Subcutaneous adipose tissue (tissue), 4 donors: Measurements from ENCODE around the gene XPR1. TPM values are rescaled to one million over a fixed set of nuclear protein-coding genes. Genes with fewer than 3 reads are reported as not detected.

Source experiments
- total RNA-seq, 4 donors: library from RNA; depleted of rRNA; stranded (reverse); fragments of >200 nt; gene quantifications; one replicate each; pipeline ENCODE4 v1.1.0, GENCODE V29; 2016
- TF ChIP-seq, protein P1 (sequence below): fragments of 450-650 bp; IDR thresholded peaks from one replicate; pipeline ENCODE4 v1.5.1; 2016; ENCODE audit warnings: low read depth, mild to moderate bottlenecking, control low read depth, antibody characterized with exemption, moderate library complexity

Gene XPR1
- total RNA-seq, 4 donors from 2014 or later = 15.0 to 40.6 (median 20.7) TPM

DNA sequence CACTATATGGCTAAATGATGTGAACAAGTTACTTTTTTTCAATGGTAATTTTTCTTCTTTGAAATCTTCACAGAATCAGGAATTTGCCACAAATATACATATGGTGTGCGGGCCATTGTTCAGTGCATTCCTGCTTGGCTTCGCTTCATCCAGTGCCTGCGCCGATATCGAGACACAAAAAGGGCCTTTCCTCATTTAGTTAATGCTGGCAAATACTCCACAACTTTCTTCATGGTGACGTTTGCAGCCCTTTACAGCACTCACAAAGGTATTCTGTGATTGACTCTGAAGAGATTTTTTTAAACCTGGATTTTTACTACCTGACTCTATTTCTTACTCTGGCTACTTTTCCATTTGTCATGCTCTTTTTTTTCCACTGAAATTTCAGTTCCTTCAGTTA, 204.6 kb downstream of the XPR1 start:
- TF ChIP-seq, protein P1, sequence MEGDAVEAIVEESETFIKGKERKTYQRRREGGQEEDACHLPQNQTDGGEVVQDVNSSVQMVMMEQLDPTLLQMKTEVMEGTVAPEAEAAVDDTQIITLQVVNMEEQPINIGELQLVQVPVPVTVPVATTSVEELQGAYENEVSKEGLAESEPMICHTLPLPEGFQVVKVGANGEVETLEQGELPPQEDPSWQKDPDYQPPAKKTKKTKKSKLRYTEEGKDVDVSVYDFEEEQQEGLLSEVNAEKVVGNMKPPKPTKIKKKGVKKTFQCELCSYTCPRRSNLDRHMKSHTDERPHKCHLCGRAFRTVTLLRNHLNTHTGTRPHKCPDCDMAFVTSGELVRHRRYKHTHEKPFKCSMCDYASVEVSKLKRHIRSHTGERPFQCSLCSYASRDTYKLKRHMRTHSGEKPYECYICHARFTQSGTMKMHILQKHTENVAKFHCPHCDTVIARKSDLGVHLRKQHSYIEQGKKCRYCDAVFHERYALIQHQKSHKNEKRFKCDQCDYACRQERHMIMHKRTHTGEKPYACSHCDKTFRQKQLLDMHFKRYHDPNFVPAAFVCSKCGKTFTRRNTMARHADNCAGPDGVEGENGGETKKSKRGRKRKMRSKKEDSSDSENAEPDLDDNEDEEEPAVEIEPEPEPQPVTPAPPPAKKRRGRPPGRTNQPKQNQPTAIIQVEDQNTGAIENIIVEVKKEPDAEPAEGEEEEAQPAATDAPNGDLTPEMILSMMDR = no peak

DNA sequence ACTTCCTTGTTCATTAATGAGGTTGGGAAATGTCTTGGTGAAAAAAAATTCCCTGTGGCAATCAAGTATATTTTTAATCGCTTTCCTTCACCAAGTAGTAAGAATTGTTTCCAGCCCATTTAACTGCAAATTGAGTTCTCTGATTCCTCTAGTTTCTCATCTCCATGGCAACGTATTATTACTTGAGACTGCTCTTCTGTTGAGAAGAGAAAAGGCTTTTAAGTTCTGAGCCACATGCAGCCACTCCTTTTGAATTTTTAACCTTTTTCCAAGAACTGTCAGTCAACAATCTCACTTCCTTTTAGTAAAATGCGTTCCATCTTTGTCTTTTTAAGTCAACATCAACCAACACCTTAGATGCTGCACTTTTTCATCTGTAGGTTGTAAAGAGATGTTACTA, 205.2 kb downstream of the XPR1 start:
- TF ChIP-seq, protein P1 = no peak

DNA sequence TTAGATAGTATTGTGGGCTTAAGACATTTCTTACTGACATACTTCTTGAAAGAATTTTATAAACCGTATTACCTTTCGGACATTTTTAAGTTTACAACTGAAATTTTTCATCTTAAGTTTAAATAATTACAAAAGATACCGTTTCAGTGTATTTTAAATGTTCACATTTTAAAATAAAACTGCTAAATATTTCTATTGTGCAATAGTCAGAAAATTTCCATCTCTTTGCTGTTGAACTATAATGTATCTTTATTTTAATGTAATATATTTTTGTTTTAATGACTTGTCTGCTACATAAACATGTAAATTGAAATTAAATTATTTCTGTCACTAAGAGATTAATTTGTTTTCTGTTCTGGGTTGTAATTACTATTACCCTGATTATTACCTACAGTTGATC, 206.7 kb downstream of the XPR1 start:
- TF ChIP-seq, protein P1 = no peak

DNA sequence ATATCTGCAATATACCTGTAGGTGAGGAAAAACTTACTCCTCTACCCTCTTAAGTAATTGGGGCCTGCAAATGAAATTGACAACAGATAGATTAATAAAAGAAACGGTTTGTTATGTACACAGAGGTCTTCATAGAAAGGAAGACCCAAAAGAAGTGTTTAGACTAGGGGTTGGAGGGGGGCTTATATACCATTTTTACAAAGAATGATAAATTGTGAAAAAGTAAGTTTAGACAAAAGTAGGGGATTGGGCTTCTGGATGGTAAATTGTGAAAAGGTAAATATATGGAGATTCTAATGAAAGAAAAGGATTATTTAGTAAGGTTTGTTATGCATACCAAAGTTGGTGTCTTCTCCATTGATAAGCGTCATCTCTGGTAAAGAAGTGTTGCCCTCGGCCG, 207.7 kb downstream of the XPR1 start:
- TF ChIP-seq, protein P1 = no peak

DNA sequence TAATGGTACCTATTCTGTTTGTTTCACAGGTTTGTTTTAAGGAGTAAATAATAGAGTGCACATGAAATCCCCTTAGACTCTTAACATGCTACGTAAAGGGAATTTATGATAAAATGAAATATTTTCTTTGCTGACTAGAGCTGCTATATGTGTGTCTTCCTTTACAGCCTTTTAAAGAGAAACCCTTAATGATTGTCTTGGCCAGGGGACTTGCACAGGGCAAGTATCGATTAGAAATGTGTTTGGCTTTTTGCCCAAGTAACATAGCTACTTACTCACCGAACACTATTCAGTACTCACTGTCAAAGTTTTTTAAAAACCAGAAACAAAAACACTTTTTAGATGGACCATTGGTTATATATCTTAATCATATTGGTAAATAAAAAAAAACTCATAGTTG, 209.6 kb downstream of the XPR1 start:
- TF ChIP-seq, protein P1 = no peak

DNA sequence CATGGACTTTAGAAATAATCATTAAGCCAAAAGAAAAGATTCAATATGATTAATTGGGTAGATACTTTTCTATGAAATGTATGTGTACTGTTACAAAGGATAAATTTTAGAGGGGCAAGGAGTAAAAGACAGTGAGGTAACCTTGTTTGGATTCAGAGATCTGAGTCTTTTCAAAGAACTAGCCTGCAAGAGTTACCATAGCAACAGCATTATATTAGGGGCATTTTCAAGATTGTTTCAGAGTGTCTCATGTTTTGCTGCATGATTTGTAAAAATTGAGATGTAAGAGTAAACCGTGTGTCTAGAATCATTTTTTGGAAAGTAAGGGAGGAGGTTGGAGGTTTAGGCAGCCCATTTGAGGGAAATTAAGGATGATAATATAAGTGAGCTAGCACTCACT, 210.2 kb downstream of the XPR1 start:
- TF ChIP-seq, protein P1 = no peak

DNA sequence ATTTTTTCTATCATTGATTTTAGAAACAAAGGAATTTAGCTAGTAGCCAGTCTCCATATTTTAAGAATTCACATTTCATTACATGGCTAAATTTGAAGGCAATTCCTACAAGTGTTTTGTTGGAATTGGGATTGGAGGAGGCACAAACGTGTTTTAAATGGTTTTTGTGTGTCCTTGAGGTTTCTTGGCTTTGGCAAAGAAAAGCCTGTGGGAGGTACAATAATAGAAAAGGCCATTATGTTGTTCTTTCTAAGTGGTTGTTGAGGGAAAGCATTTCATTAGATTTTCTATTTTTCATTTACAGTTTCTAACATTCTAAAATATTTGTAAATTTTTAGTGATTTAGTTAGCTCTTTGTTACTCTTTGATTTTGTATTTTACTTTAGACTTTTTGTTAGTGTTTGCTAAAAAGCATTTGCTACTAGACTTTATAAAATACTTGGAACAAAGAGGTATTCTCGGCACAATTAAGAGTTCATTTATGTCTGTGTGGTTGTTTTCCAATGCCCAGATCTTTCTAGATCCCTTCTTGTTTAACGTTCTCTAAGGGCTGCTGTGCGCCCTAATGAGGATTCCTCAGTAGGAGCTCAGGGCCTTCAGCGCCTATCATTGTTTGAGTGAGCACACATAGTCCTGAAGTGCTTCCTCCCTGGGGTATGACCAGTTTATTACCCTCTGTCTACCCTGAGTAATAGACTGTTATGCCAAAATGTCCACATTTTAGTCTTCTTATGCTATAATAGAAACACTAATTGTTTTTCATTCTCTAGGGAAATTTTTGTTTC, 210.9 kb downstream of the XPR1 start:
- TF ChIP-seq, protein P1 = no peak
